ENCODE measurements around the gene HBP1.

GRCh38 chr7:107187774-107188173 lies 19.0 kb downstream of the HBP1 start:
- TF ChIP-seq, protein P1, sequence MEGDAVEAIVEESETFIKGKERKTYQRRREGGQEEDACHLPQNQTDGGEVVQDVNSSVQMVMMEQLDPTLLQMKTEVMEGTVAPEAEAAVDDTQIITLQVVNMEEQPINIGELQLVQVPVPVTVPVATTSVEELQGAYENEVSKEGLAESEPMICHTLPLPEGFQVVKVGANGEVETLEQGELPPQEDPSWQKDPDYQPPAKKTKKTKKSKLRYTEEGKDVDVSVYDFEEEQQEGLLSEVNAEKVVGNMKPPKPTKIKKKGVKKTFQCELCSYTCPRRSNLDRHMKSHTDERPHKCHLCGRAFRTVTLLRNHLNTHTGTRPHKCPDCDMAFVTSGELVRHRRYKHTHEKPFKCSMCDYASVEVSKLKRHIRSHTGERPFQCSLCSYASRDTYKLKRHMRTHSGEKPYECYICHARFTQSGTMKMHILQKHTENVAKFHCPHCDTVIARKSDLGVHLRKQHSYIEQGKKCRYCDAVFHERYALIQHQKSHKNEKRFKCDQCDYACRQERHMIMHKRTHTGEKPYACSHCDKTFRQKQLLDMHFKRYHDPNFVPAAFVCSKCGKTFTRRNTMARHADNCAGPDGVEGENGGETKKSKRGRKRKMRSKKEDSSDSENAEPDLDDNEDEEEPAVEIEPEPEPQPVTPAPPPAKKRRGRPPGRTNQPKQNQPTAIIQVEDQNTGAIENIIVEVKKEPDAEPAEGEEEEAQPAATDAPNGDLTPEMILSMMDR (IDR thresholded peaks at IDR 0.05) = no peak
- TF ChIP-seq, protein P2, sequence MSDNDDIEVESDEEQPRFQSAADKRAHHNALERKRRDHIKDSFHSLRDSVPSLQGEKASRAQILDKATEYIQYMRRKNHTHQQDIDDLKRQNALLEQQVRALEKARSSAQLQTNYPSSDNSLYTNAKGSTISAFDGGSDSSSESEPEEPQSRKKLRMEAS (CRISPR knock-in tag; IDR thresholded peaks at IDR 0.05) = no peak
- TF ChIP-seq NR3C1 (CRISPR knock-in tag; conservative IDR thresholded peaks at IDR 0.05; ENCODE audit: low read depth) = no peak
- TF ChIP-seq, protein P3, sequence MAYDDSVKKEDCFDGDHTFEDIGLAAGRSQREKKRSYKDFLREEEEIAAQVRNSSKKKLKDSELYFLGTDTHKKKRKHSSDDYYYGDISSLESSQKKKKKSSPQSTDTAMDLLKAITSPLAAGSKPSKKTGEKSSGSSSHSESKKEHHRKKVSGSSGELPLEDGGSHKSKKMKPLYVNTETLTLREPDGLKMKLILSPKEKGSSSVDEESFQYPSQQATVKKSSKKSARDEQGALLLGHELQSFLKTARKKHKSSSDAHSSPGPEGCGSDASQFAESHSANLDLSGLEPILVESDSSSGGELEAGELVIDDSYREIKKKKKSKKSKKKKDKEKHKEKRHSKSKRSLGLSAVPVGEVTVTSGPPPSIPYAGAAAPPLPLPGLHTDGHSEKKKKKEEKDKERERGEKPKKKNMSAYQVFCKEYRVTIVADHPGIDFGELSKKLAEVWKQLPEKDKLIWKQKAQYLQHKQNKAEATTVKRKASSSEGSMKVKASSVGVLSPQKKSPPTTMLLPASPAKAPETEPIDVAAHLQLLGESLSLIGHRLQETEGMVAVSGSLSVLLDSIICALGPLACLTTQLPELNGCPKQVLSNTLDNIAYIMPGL (CRISPR knock-in tag; IDR thresholded peaks at IDR 0.05) = no peak
- TF ChIP-seq TCF7 (CRISPR knock-in tag; IDR thresholded peaks at IDR 0.05; ENCODE audit: low read depth) = no peak
- TF ChIP-seq GABPB1 (CRISPR knock-in tag; IDR thresholded peaks at IDR 0.05) = no peak
- no peak for TF ChIP-seq AR (CRISPR knock-in tag; IDR thresholded peaks at IDR 0.05)
- TF ChIP-seq ZNF317 (CRISPR knock-in tag; IDR thresholded peaks at IDR 0.05; ENCODE audit: borderline replicate concordance, low read depth) = no peak
- TF ChIP-seq TP53 (CRISPR knock-in tag; IDR thresholded peaks at IDR 0.05) = no peak
- no peak for TF ChIP-seq SP1 (CRISPR knock-in tag; conservative IDR thresholded peaks at IDR 0.05)
- no peak for TF ChIP-seq ATF6 (CRISPR knock-in tag; IDR thresholded peaks at IDR 0.05)
- TF ChIP-seq, protein P4, sequence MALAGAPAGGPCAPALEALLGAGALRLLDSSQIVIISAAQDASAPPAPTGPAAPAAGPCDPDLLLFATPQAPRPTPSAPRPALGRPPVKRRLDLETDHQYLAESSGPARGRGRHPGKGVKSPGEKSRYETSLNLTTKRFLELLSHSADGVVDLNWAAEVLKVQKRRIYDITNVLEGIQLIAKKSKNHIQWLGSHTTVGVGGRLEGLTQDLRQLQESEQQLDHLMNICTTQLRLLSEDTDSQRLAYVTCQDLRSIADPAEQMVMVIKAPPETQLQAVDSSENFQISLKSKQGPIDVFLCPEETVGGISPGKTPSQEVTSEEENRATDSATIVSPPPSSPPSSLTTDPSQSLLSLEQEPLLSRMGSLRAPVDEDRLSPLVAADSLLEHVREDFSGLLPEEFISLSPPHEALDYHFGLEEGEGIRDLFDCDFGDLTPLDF (CRISPR knock-in tag; IDR thresholded peaks at IDR 0.05) = no peak
- TF ChIP-seq ZNF671 (CRISPR knock-in tag; IDR thresholded peaks at IDR 0.05) = no peak
- TF ChIP-seq ZNF416 (CRISPR knock-in tag; IDR thresholded peaks at IDR 0.05) = no peak
